Measurements from ENCODE around the gene DYNC1H1. TPM values are rescaled to one million over a fixed set of nuclear protein-coding genes. Genes with fewer than 3 reads are reported as not detected.
A peak's percentile ranks its signal among the peaks of the same experiment; 100 is the strongest.
"Not testable (repeated sequence)": the region's sequence is repeated elsewhere in the genome, so short reads cannot be mapped to it uniquely, and the experiment has no call there.

The DYNC1H1 gene
- total RNA-seq, 2 experiments from 2014 or later: 223 to 241 TPM

GRCh38 chr14:101961746-101962502, 2.4 kb upstream of the DYNC1H1 start:
- POLR2A ChIA-PET: interaction anchor here (0.9 to 1.6 kb wide), 2 partner anchors 128 to 256 kb away, joined by 3 to 4 read pairs; no protein-coding TSS in a partner anchor
- H3K27ac Mint-ChIP-seq: no peak overlapping the region
- H3K4me3 Mint-ChIP-seq: no peak overlapping the region
- no peak for DNase-seq
- CTCF ChIA-PET: interaction anchor here (0.5 to 3.8 kb wide), 11 partner anchors 9 to 352 kb away, joined by 3 to 24 read pairs (median 3); partner anchors contain the start of gene MOK
- peaks cover 31% of the 10 kb centered on the region for H3K4me1 Mint-ChIP-seq
- H3K9me3 Mint-ChIP-seq: no peaks in the 10 kb centered on the region
- H3K27me3 Mint-ChIP-seq: peaks cover 4% of the 10 kb centered on the region
- peaks cover 6% of the 10 kb centered on the region for H3K36me3 Mint-ChIP-seq (ENCODE audit: low read depth)

GRCh38 chr14:101962503-101962874, 1.9 kb upstream of the DYNC1H1 start:
- peaks cover 6% of the 10 kb centered on the region for H3K36me3 Mint-ChIP-seq (ENCODE audit: low read depth)
- H3K27ac Mint-ChIP-seq: no peak overlapping the region
- DNase-seq: no peak
- POLR2A ChIA-PET: no interaction called here
- peaks cover 34% of the 10 kb centered on the region for H3K4me1 Mint-ChIP-seq
- H3K27me3 Mint-ChIP-seq: peaks cover 4% of the 10 kb centered on the region
- CTCF ChIA-PET: interaction anchor here (0.7 to 3.8 kb wide), 9 partner anchors 9 to 352 kb away, joined by 3 to 24 read pairs (median 5); partner anchors contain the start of gene MOK
- no peaks in the 10 kb centered on the region for H3K9me3 Mint-ChIP-seq
- no peak overlapping the region for H3K4me3 Mint-ChIP-seq

GRCh38 chr14:101963052-101963451, 1.3 kb upstream of the DYNC1H1 start:
- ChIA-PET CTCF (interaction anchor here (0.7 to 1.5 kb wide), 3 partner anchors 22 to 351 kb away, joined by 3 to 5 read pairs (median 3); no protein-coding TSS in a partner anchor), POLR2A (interaction anchor here (1.0 to 3.7 kb wide), 4 partner anchors 8 to 139 kb away, joined by 3 to 28 read pairs (median 20); no protein-coding TSS in a partner anchor)
- peaks cover 4% of the 10 kb centered on the region for H3K27me3 Mint-ChIP-seq
- peaks cover 39% of the 10 kb centered on the region for H3K4me1 Mint-ChIP-seq
- H3K36me3 Mint-ChIP-seq (ENCODE audit: low read depth): peaks cover 11% of the 10 kb centered on the region
- H3K9me3 Mint-ChIP-seq: no peaks in the 10 kb centered on the region
- no peak overlapping the region for H3K4me3 Mint-ChIP-seq
- no peak overlapping the region for H3K27ac Mint-ChIP-seq
- no peak for DNase-seq

GRCh38 chr14:101963656-101964296, 597 bp upstream of the DYNC1H1 start:
- peak overlapping the region; percentile 65 for H3K4me3 Mint-ChIP-seq
- no peak for DNase-seq
- H3K9me3 Mint-ChIP-seq: no peaks in the 10 kb centered on the region
- H3K27me3 Mint-ChIP-seq: peaks cover 4% of the 10 kb centered on the region
- CTCF ChIA-PET: interaction anchor here (1.2 kb wide), 1 partner anchor 356 kb away, joined by 3 read pairs; no protein-coding TSS in a partner anchor
- no peak overlapping the region for H3K27ac Mint-ChIP-seq
- peaks cover 15% of the 10 kb centered on the region for H3K36me3 Mint-ChIP-seq (ENCODE audit: low read depth)
- peaks cover 40% of the 10 kb centered on the region for H3K4me1 Mint-ChIP-seq
- POLR2A ChIA-PET: interaction anchor here (1.0 to 3.7 kb wide), 5 partner anchors 9 to 139 kb away, joined by 3 to 28 read pairs (median 16); partner anchors contain the start of gene HSP90AA1

- Mint-ChIP-seq H3K4me3 (peak overlapping the region; percentile 90), H3K27me3 (peaks cover 4% of the 10 kb centered on the region), H3K9me3 (no peaks in the 10 kb centered on the region), H3K27ac (peak overlapping the region; percentile 85), H3K4me1 (peaks cover 44% of the 10 kb centered on the region), H3K36me3 (ENCODE audit: low read depth) (peaks cover 23% of the 10 kb centered on the region)
- DNase-seq: peak; percentile 79
- CTCF ChIA-PET: interaction anchor here (1.1 to 1.9 kb wide), 4 partner anchors 17 to 352 kb away, joined by 4 to 6 read pairs (median 4); no protein-coding TSS in a partner anchor
- POLR2A ChIA-PET: interaction anchor here (0.7 to 3.7 kb wide), 11 partner anchors 14 to 1590 kb away, joined by 3 to 28 read pairs (median 6); partner anchors contain the start of genes HSP90AA1 and MOK
Measured at GRCh38 chr14:101965181-101965544, 790 bp downstream of the DYNC1H1 start.

- H3K4me3 Mint-ChIP-seq: peak overlapping the region; percentile 90
- H3K27me3 Mint-ChIP-seq: peaks cover 4% of the 10 kb centered on the region
- H3K27ac Mint-ChIP-seq: peak overlapping the region; percentile 85
- no peak for DNase-seq
- ChIA-PET CTCF (interaction anchor here (1.1 to 2.2 kb wide), 6 partner anchors 17 to 351 kb away, joined by 4 to 7 read pairs (median 4); no protein-coding TSS in a partner anchor), POLR2A (interaction anchor here (0.7 to 3.7 kb wide), 10 partner anchors 18 to 1591 kb away, joined by 3 to 28 read pairs (median 6); partner anchors contain the start of genes HSP90AA1 and MOK)
- H3K4me1 Mint-ChIP-seq: peaks cover 44% of the 10 kb centered on the region
- peaks cover 27% of the 10 kb centered on the region for H3K36me3 Mint-ChIP-seq (ENCODE audit: low read depth)
- no peaks in the 10 kb centered on the region for H3K9me3 Mint-ChIP-seq
Measured at GRCh38 chr14:101965770-101966722, 1.7 kb downstream of the DYNC1H1 start.

- DNase-seq: no peak
- no peaks in the 10 kb centered on the region for H3K27me3 Mint-ChIP-seq
- no peaks in the 10 kb centered on the region for H3K9me3 Mint-ChIP-seq
- peak overlapping the region; percentile 26 for H3K27ac Mint-ChIP-seq
- CTCF ChIA-PET: interaction anchor here (1.5 to 2.2 kb wide), 4 partner anchors 18 to 350 kb away, joined by 4 to 7 read pairs (median 5); no protein-coding TSS in a partner anchor
- peaks cover 41% of the 10 kb centered on the region for H3K4me1 Mint-ChIP-seq
- H3K4me3 Mint-ChIP-seq: peak overlapping the region; percentile 2
- peaks cover 27% of the 10 kb centered on the region for H3K36me3 Mint-ChIP-seq (ENCODE audit: low read depth)
- POLR2A ChIA-PET: interaction anchor here (0.9 to 3.7 kb wide), 3 partner anchors 8 to 142 kb away, joined by 3 to 24 read pairs (median 5); no protein-coding TSS in a partner anchor
Measured at GRCh38 chr14:101966742-101967141, 2.4 kb downstream of the DYNC1H1 start.

- ChIA-PET CTCF (interaction anchor here (1.6 kb wide), 1 partner anchor 20 kb away, joined by 4 read pairs; no protein-coding TSS in a partner anchor), POLR2A (interaction anchor here (1.2 to 1.5 kb wide), 2 partner anchors 10 to 197 kb away, joined by 3 read pairs; no protein-coding TSS in a partner anchor)
- peaks cover 32% of the 10 kb centered on the region for H3K36me3 Mint-ChIP-seq (ENCODE audit: low read depth)
- H3K9me3 Mint-ChIP-seq: no peaks in the 10 kb centered on the region
- H3K27ac Mint-ChIP-seq: no peak overlapping the region
- DNase-seq: no peak
- peaks cover 54% of the 10 kb centered on the region for H3K4me1 Mint-ChIP-seq
- no peak overlapping the region for H3K4me3 Mint-ChIP-seq
- H3K27me3 Mint-ChIP-seq: no peaks in the 10 kb centered on the region
Measured at GRCh38 chr14:101968186-101968585, 3.8 kb downstream of the DYNC1H1 start.

- H3K27ac Mint-ChIP-seq: no peak overlapping the region
- ChIA-PET POLR2A (interaction anchor here (0.7 kb wide), 1 partner anchor 47 kb away, joined by 3 read pairs; no protein-coding TSS in a partner anchor), CTCF (interaction anchor here (1.4 to 1.5 kb wide), 2 partner anchors 21 to 262 kb away, joined by 3 to 4 read pairs; no protein-coding TSS in a partner anchor)
- no peaks in the 10 kb centered on the region for H3K27me3 Mint-ChIP-seq
- no peak for DNase-seq
- H3K36me3 Mint-ChIP-seq (ENCODE audit: low read depth): peaks cover 32% of the 10 kb centered on the region
- H3K4me3 Mint-ChIP-seq: no peak overlapping the region
- H3K4me1 Mint-ChIP-seq: peaks cover 49% of the 10 kb centered on the region
- H3K9me3 Mint-ChIP-seq: no peaks in the 10 kb centered on the region
Measured at GRCh38 chr14:101969481-101969880, 5.1 kb downstream of the DYNC1H1 start.

- ChIA-PET CTCF (interaction anchor here (1.1 kb wide), 1 partner anchor 70 kb away, joined by 3 read pairs; no protein-coding TSS in a partner anchor), POLR2A (no interaction called here)
- no peak for DNase-seq
- Mint-ChIP-seq H3K9me3 (no peaks in the 10 kb centered on the region), H3K36me3 (ENCODE audit: low read depth) (peaks cover 36% of the 10 kb centered on the region), H3K27me3 (no peaks in the 10 kb centered on the region), H3K4me1 (peaks cover 44% of the 10 kb centered on the region), H3K4me3 (no peak overlapping the region), H3K27ac (no peak overlapping the region)
Measured at GRCh38 chr14:101970830-101971400, 6.5 kb downstream of the DYNC1H1 start.

GRCh38 chr14:101971458-101971857, 7.1 kb downstream of the DYNC1H1 start:
- H3K27ac Mint-ChIP-seq, H3K27me3 Mint-ChIP-seq, H3K4me3 Mint-ChIP-seq, DNase-seq, H3K9me3 Mint-ChIP-seq, POLR2A ChIA-PET: not testable (repeated sequence)
- Mint-ChIP-seq H3K36me3 (ENCODE audit: low read depth) (peaks cover 36% of the 10 kb centered on the region), H3K4me1 (peaks cover 41% of the 10 kb centered on the region)
- CTCF ChIA-PET: interaction anchor here (0.7 to 1.1 kb wide), 2 partner anchors 12 to 71 kb away, joined by 3 read pairs; no protein-coding TSS in a partner anchor

All from activated CD4-positive, alpha-beta memory T cell treated with anti-CD3 and anti-CD28 coated beads, Interleukin-2, amount 10 ng/mL, durations not matched to agents 7 days and 5 days (primary cell).